ENCODE data around the gene SLC45A2.

GRCh38 chr5:33995865-33996264 is 11.4 kb upstream of the SLC45A2 start:
- TF ChIP-seq, protein P1, sequence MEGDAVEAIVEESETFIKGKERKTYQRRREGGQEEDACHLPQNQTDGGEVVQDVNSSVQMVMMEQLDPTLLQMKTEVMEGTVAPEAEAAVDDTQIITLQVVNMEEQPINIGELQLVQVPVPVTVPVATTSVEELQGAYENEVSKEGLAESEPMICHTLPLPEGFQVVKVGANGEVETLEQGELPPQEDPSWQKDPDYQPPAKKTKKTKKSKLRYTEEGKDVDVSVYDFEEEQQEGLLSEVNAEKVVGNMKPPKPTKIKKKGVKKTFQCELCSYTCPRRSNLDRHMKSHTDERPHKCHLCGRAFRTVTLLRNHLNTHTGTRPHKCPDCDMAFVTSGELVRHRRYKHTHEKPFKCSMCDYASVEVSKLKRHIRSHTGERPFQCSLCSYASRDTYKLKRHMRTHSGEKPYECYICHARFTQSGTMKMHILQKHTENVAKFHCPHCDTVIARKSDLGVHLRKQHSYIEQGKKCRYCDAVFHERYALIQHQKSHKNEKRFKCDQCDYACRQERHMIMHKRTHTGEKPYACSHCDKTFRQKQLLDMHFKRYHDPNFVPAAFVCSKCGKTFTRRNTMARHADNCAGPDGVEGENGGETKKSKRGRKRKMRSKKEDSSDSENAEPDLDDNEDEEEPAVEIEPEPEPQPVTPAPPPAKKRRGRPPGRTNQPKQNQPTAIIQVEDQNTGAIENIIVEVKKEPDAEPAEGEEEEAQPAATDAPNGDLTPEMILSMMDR (IDR thresholded peaks at IDR 0.05): no peak
- TF ChIP-seq EP300 (IDR thresholded peaks at IDR 0.05) (no peak), POLR2A (IDR thresholded peaks at IDR 0.05) (no peak)
